Hepatocyte (in vitro differentiated cells): ENCODE measurements around the gene CDK15. TPM values are rescaled to one million over a fixed set of nuclear protein-coding genes. Genes with fewer than 3 reads are reported as not detected.
A peak's percentile ranks its signal among the peaks of the same experiment; 100 is the strongest.

Experiments used
- DNase-seq: peaks from one replicate; pipeline ENCODE4 v3.0.0-alpha.2; 2016; ENCODE audit warnings: low spot score
- H2AFZ ChIP-seq: fragments of 200-600 bp; sonication (generic); 2 replicates; pipeline ENCODE4 v1.6.0; 2016; ENCODE audit warnings: antibody characterized with exemption, mild to moderate bottlenecking
- H3K27ac ChIP-seq: fragments of 200-600 bp; sonication (generic); 2 replicates; pipeline ENCODE4 v1.5.1; 2016; ENCODE audit warnings: mild to moderate bottlenecking
- H3K27me3 ChIP-seq: fragments of 200-600 bp; sonication (generic); 2 replicates; pipeline ENCODE4 v1.6.1; 2016
- H3K36me3 ChIP-seq: fragments of 200-600 bp; sonication (generic); replicated peaks from 2 replicates; pipeline ENCODE4 v1.5.1; 2016; ENCODE audit warnings: low read depth; ENCODE audit not compliant: insufficient read depth
- H3K4me1 ChIP-seq: fragments of 200-600 bp; sonication (generic); 2 replicates; pipeline ENCODE4 v1.5.1; 2016; ENCODE audit warnings: mild to moderate bottlenecking, moderate library complexity; ENCODE audit not compliant: insufficient read depth
- H3K4me2 ChIP-seq: fragments of 200-600 bp; sonication (generic); 2 replicates; pipeline ENCODE4 v1.6.0; 2016
- H3K4me3 ChIP-seq: fragments of 200-600 bp; sonication (generic); 2 replicates; pipeline ENCODE4 v1.5.1; 2016; ENCODE audit warnings: mild to moderate bottlenecking
- H3K79me2 ChIP-seq: fragments of 200-600 bp; sonication (generic); 2 replicates; pipeline ENCODE4 v1.6.0; 2017; ENCODE audit warnings: mild to moderate bottlenecking
- H3K9me2 ChIP-seq: fragments of 200-600 bp; sonication (generic); replicated peaks from 2 replicates; pipeline ENCODE4 v1.6.0; 2017; ENCODE audit warnings: mild to moderate bottlenecking; ENCODE audit not compliant: insufficient read depth
- H3K9me3 ChIP-seq: fragments of 200-600 bp; sonication (generic); 2 replicates; pipeline ENCODE4 v1.5.1; 2016; ENCODE audit warnings: low read depth, mild to moderate bottlenecking
- H4K20me1 ChIP-seq: fragments of 200-600 bp; sonication (generic); 2 replicates; pipeline ENCODE4 v1.6.0; 2016; ENCODE audit warnings: mild to moderate bottlenecking; ENCODE audit not compliant: insufficient read depth, poor library complexity, severe bottlenecking
- CTCF ChIP-seq: fragments of 200-600 bp; sonication (generic); IDR thresholded peaks from 2 replicates; pipeline ENCODE4 v1.5.1; 2016; ENCODE audit warnings: antibody characterized with exemption, mild to moderate bottlenecking; ENCODE audit not compliant: poor library complexity
- EZH2 ChIP-seq: fragments of 200-600 bp; sonication (generic); IDR thresholded peaks from 2 replicates; pipeline ENCODE4 v1.6.1; 2016; ENCODE audit warnings: antibody characterized with exemption, mild to moderate bottlenecking, borderline replicate concordance
- EZH2phosphoT487 ChIP-seq: fragments of 200-600 bp; sonication (generic); IDR thresholded peaks from one replicate; pipeline ENCODE4 v1.6.1; 2018; ENCODE audit warnings: antibody characterized with exemption, mild to moderate bottlenecking, low read depth, moderate library complexity; ENCODE audit not compliant: unreplicated experiment, severe bottlenecking
- WGBS: methylation state at CpG from one replicate; pipeline ENCODE4 v1.1.6; 2016; ENCODE audit warnings: low lambda C conversion rate; ENCODE audit errors: missing lambda C conversion rate; 5-methylcytosine and 5-hydroxymethylcytosine counted together
- polyA plus RNA-seq: library from polyadenylated mRNA; unstranded; fragments of >200 nt; fragmentation: Nextera tagmentation; extraction: Ambion mirVana; gene quantifications from 2 replicates; pipeline ENCODE4 v1.2.1, GENCODE V29; 2016
- total RNA-seq: library from RNA; depleted of rRNA; stranded (reverse); fragments of >200 nt; gene quantifications from 2 replicates; pipeline ENCODE4 v1.2.3, GENCODE V29; 2014

CDK15 gene
- total and polyA plus RNA-seq, 2 experiments from 2014 or later = 0.17 to 4.0 TPM

GRCh38 chr2:201872591-201872990 is 66.3 kb downstream of the CDK15 start:
- 30% methylated on average over 6 of the region's 6 CpGs for WGBS
- H3K9me3 ChIP-seq = no peaks in the 10 kb centered on the region

GRCh38 chr2:201879996-201880395 is 73.7 kb downstream of the CDK15 start:
- no peak overlapping the region for H3K4me3 ChIP-seq
- H3K27ac ChIP-seq = no peak overlapping the region
- H3K4me2 ChIP-seq = no peak overlapping the region
- H3K27me3 ChIP-seq = no peaks in the 10 kb centered on the region
- H3K4me1 ChIP-seq = peaks cover 27% of the 10 kb centered on the region
- no peak overlapping the region for H2AFZ ChIP-seq
- no peak for DNase-seq
- no peaks in the 10 kb centered on the region for H3K36me3 ChIP-seq
- H3K79me2 ChIP-seq = no peaks in the 10 kb centered on the region
- H3K9me2 ChIP-seq = no peaks in the 10 kb centered on the region
- TF ChIP-seq EZH2phosphoT487 (no peak), CTCF (no peak), EZH2 (no peak)
- no peaks in the 10 kb centered on the region for H4K20me1 ChIP-seq
- 89% methylated on average over 10 of the region's 10 CpGs for WGBS
- H3K9me3 ChIP-seq = no peaks in the 10 kb centered on the region

More at GRCh38 chr2:201872591-201872990, 66.3 kb downstream of the CDK15 start:
- no peak for TF ChIP-seq EZH2phosphoT487
- no peak for TF ChIP-seq EZH2
- TF ChIP-seq CTCF = no peak
- Histone ChIP-seq H3K79me2 (no peaks in the 10 kb centered on the region), H3K4me3 (no peak overlapping the region), H3K4me1 (peaks cover 11% of the 10 kb centered on the region), H3K4me2 (peak overlapping the region; percentile 55), H3K27me3 (no peaks in the 10 kb centered on the region), H3K36me3 (no peaks in the 10 kb centered on the region), H3K9me2 (no peaks in the 10 kb centered on the region), H2AFZ (no peak overlapping the region), H3K27ac (peak overlapping the region; percentile 7), H4K20me1 (no peaks in the 10 kb centered on the region)
- no peak for DNase-seq

- no peak overlapping the region for H2AFZ ChIP-seq
- no peaks in the 10 kb centered on the region for H3K79me2 ChIP-seq
These were observed 74.2 kb downstream of the CDK15 start for GRCh38 chr2:201880579-201880978.

More at GRCh38 chr2:201880579-201880978, 74.2 kb downstream of the CDK15 start:
- no peaks in the 10 kb centered on the region for H3K36me3 ChIP-seq
- H3K4me1 ChIP-seq = peaks cover 27% of the 10 kb centered on the region
- no peak overlapping the region for H3K4me3 ChIP-seq
- H4K20me1 ChIP-seq = no peaks in the 10 kb centered on the region
- no peaks in the 10 kb centered on the region for H3K27me3 ChIP-seq
- H3K9me2 ChIP-seq = no peaks in the 10 kb centered on the region
- H3K4me2 ChIP-seq = peak overlapping the region; percentile 51
- WGBS = 44% methylated on average over 3 of the region's 3 CpGs
- no peaks in the 10 kb centered on the region for H3K9me3 ChIP-seq
- H3K27ac ChIP-seq = peak overlapping the region; percentile 63
- DNase-seq = no peak
- TF ChIP-seq CTCF (no peak), EZH2phosphoT487 (no peak)
